GM15510 (cell line): ENCODE results near the gene WNK3.

Experiments used
- POLR2A ChIP-seq: IDR thresholded peaks from 3 replicates; pipeline ENCODE4 v1.6.1; 2011; ENCODE audit warnings: borderline replicate concordance; ENCODE audit not compliant: insufficient read length; ENCODE audit errors: extremely low read depth

Gene WNK3

GRCh38 chrX:54288277-54288676 lies 69.6 kb downstream of the WNK3 start:
- TF ChIP-seq POLR2A = no peak

DNA sequence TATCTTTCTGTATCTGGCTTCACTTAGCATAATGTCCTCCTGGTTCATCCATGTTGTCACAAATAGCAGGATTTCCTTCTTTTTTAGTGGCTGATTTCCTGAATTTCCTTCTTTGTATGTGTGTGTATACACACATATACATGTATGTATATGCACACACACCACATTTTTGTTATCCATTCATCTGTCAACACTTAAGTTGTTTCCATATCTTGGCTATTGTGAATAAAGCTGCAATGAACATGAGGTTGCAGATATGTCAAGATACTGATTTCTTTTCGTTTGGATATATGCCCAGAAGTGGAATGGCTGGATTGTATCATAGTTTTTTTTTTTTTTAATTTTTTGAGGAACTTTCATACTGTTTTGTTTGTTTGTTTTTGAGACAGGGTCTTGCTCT lies 76.2 kb downstream of the WNK3 start:
- no peak for TF ChIP-seq POLR2A

DNA sequence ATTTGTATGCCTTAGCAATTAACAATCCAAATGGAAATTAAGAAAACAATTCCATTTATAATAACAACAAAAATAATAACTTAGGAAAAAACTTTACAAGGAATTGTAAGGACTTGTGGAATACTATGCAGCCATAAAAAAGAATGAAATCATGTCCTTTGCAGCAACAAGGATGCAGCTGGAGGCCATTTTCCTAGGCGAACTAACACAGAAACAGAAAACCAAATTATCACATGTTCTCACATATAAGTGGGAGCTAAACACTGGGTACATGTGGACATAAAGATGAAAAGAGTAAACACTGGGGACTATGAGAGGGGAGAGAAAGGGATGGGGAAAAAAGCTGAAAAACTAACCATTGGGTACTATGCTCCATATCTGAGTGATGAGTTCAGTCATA lies 77.4 kb downstream of the WNK3 start:
- no peak for TF ChIP-seq POLR2A

DNA sequence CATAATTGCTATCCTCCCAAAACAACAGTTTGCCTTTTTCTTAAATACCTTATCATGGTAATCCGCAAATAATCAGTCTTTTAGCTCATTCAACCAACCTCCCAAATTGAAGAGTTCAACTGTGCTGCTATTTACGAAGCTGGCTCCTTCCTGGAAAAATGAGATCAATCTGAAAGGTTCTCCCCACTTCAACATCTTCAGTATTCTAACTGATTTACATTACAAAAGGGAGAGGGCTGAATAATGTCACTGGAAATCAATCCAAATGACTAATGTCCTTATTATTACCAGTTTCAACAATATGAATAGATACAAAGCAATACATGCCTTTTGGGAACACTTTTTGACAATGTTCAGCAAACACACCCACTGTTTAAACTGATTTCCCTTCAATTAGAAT lies 86.2 kb downstream of the WNK3 start:
- no peak for TF ChIP-seq POLR2A

GRCh38 chrX:54248309-54248708 lies 109.5 kb downstream of the WNK3 start:
- no peak for TF ChIP-seq POLR2A

DNA sequence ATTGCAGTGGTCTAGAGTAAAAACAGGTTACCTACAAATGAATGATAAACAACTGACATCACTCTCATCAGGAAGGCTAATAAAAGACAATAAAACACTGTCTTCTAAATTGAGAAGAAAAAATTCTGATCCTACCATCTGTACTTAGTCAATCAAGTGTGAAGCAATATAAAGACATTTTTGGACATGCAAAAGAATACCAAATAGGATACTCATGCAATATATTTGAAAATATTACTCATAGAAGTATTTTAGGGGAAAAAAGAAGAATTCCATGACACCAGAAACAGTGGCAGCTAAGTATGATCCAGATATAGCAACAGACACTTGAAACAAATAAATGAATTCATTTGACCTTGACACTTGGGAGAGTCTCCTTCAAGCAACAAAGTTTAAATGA lies 111.0 kb downstream of the WNK3 start:
- TF ChIP-seq POLR2A = no peak

DNA sequence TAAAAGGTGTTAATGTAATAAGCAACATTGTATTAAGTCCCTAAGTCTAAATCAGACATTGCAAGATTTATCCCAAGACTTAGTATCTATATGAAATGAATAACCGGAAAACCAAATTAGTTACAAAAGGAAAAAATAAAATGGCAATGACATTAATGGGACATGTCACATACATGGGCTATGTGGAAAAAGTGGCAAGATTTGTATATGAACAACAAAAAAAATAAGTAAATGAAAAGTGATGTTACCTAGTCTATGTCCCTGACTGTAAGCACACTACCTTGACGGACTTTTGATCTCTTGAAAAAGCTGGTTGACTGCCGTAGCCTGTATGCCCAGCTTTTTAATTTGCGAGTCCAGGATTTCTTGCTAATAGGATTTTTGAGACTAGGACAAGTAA lies 119.3 kb downstream of the WNK3 start:
- no peak for TF ChIP-seq POLR2A

DNA sequence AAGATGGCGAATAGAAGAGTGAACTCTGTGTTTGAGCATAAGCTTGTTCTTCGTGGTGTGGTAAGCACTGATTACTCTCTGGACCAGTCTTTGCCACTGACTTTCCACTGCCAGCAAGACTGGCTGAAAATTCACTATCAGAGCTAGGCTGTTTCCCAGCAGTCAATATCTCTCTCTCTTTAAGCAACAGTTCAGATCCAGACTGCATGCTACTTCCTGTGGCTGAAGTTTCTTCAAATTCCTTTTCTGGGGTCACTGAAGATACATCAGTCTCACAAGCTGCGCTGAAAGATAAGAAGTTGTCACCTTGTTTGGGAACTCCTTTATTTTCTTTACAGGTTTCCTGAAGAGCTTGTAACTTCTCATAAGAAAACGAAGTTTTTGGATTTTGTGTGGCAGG lies 120.8 kb downstream of the WNK3 start:
- TF ChIP-seq POLR2A = no peak

DNA sequence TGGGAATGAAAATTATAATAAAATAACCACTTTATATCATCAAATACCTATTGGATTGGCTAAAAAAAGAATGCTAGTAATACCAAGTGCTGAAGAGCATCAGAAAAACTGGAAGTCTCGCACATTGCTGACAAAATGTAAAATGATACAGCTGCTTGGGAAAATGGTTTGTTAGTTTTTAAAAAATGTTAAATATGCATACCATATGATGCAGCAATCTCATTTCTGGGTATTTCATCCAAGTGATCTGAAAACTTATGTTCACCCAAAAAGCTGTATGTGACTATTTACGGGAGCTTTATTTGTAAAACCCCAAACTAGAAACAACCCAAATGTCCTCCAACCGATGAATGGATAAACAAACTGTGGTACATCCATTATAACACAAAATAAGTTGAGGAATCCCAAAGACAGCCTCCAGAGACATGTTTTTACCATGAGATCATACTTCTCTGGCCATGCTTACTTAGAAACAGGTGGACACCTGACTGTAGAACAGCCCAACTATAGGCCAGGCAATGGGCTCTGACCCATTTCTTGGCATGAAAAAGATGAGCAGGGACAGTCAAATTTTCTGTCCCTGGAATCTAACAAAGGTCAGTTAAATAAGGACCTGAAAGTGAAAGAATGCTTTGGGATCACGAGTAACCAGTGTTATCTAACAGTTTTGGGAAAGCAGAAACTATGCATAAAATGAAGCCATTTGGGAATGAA lies 127.3 kb downstream of the WNK3 start:
- no peak for TF ChIP-seq POLR2A

DNA sequence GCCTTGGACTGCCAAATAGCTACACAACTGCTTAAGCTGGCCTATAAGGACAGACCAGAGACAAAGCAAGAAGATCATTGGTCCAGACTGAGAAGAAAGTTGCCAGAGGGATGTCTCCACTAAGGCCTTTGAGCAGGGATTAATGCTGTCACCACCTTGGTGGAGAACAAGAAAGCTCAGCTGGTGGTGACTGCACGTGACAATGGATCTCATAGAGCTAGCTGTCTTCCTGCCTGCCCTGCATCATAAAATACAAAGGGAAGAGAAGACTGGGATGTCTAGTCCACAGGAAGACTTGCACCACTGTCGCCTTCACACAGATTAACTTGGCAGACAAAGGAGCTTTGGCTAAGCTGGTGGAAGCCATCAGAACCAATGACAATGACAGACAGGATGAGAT lies 134.3 kb downstream of the WNK3 start:
- no peak for TF ChIP-seq POLR2A

GRCh38 chrX:54213603-54214002 lies 144.2 kb downstream of the WNK3 start:
- TF ChIP-seq POLR2A = no peak

DNA sequence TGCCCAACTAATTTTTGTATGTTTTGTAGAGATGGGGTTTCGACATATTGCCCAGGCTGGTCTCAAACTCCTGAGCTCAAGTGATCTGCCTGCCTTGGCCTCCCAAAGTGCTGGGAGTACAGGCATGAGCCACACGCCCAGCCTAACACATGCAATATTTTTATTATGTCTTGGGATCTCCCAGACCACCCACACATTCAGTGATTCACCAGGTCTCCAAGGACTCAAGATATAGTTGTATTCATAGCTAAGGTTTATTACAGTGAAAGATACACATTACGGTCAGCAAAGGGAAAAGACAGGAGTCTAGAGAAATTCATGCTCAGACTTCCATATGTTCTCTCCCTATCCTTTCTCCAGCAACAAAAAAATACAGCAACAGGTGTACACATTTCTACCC lies 149.3 kb downstream of the WNK3 start:
- no peak for TF ChIP-seq POLR2A

GRCh38 chrX:54198262-54198661 lies 159.6 kb downstream of the WNK3 start:
- TF ChIP-seq POLR2A = no peak

DNA sequence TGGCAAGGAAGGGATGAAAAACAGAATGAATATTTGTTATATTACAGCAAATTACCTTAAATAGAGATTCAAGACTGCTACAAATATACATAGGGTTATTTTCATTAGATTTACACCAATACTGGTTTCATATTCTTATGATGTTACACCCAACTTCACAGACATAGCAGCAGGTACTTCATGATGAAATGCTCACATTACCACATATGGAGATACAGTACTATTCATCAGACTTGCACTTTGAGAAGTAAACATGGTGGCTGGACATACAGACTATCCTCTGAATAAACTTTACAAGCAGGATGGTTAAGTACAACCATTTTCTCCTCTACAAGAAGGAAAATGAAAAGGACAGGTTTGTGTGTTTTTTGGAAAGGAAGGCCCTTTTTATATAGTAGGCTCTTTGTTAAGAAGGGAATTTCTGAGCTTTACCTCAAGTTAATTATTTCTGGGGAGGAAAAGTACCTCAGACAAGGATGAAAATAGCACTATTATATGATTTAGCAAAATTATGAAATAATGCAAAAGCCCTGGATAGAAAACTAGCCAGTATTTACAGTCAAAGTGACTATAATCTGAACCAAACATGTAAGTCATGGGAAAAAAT lies 162.8 kb downstream of the WNK3 start:
- TF ChIP-seq POLR2A = no peak

GRCh38 chrX:54193085-54193821 lies 164.6 kb downstream of the WNK3 start:
- TF ChIP-seq POLR2A = no peak

DNA sequence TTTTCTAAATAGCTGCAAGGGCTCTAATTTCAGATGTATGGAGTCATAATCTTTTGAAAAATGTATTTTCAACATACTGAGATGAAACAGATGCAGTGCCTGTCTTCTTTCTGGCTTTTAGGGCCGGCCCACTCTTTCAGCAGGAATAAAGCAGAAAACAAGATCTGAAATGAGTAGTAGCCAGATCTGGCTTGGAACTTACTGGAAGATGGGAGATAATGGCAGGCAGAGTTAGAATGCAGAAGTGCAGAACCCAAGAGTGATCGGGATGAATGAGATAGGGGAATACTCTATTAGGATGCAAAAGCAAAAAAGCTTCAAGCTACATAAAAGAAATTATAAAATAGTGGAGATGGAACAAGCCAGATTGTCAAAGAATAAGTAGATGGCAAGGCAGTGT lies 173.4 kb downstream of the WNK3 start:
- no peak for TF ChIP-seq POLR2A
